GM12878 (cell line): ENCODE measurements around the gene KCNRG. TPM values are rescaled to one million over a fixed set of nuclear protein-coding genes. Genes with fewer than 3 reads are reported as not detected.

Experiments used
- ATAC-seq: fragments of 200-7000 bp; cut with Tn5 transposase; 3 replicates; pipeline ENCODE4 v1.9.1; 2020; ENCODE audit warnings: mild to moderate bottlenecking, moderate library complexity
- BruUV-seq: library from RNA; stranded (reverse); fragments of 400-500 nt; replicated peaks from 2 replicates; lab custom pipeline; 2021; lab: Mats Ljungman, UMichigan
- CTCF ChIA-PET: fragments of 300-600 bp; sonication (Branson Sonifier 250); formaldehyde crosslinking; extraction: SDS; loops from one replicate; lab custom pipeline; 2021; ENCODE audit warnings: inconsistent platforms; lab: Yijun Ruan, JAX
- POLR2A ChIA-PET: fragments of 350-600 bp; formaldehyde crosslinking; extraction: SDS; loops from one replicate; lab custom pipeline; 2021; ENCODE audit warnings: inconsistent platforms; lab: Charles Lee
- RAD21 ChIA-PET: fragments of 300-600 bp; sonication (Branson Sonifier 250); formaldehyde crosslinking; loops from one replicate; lab custom pipeline; 2023; ENCODE audit warnings: antibody characterized with exemption; ENCODE audit not compliant: unreplicated experiment; lab: Charles Lee
- SMC1A ChIA-PET: fragments of 300-600 bp; sonication (Branson Sonifier 250); formaldehyde crosslinking; loops from one replicate; lab custom pipeline; 2023; ENCODE audit not compliant: unreplicated experiment, uncharacterized antibody; lab: Charles Lee
- DNase-seq: peaks from one replicate; pipeline ENCODE4 v3.0.0-alpha.2; 2011; ENCODE audit warnings: low read depth, low spot score
- FAIRE-seq: peaks from 3 replicates; lab custom pipeline; 2011; peaks lifted over from hg19 to GRCh38; lab: Jason Lieb, UNC
- H2AFZ ChIP-seq: 2 replicates; pipeline ENCODE4 v1.6.0; 2011; ENCODE audit warnings: low read depth, low read length, control low read depth; ENCODE audit not compliant: control insufficient read depth
- H3K27ac ChIP-seq: 2 replicates; pipeline ENCODE4 v1.5.1; 2011; ENCODE audit warnings: control low read depth; ENCODE audit not compliant: control insufficient read depth, insufficient read depth
- H3K27me3 ChIP-seq, 2 experiments: replicated peaks in 1 of 2; 2 replicates each; pipeline versions ENCODE4 v1.6.0 to v1.6.1; 2011; ENCODE audit warnings: low read length in 1 of 2; ENCODE audit not compliant: control insufficient read depth in 2 of 2, insufficient read depth in 2 of 2
- H3K36me3 ChIP-seq, 2 experiments: 2 replicates each; pipeline ENCODE4 v1.5.1; 2011; ENCODE audit warnings: low read length in 1 of 2; ENCODE audit not compliant: control insufficient read depth in 2 of 2, insufficient read depth in 2 of 2
- H3K4me1 ChIP-seq: 2 replicates; pipeline ENCODE4 v1.6.1; 2011; ENCODE audit warnings: mild to moderate bottlenecking, low read length, moderate library complexity, mixed read lengths; ENCODE audit not compliant: control insufficient read depth, insufficient read depth
- H3K4me2 ChIP-seq: 2 replicates; pipeline ENCODE4 v1.6.0; 2011; ENCODE audit warnings: control low read depth; ENCODE audit not compliant: control insufficient read depth, insufficient read depth
- H3K4me3 ChIP-seq: fragments of 200-600 bp; sonication (generic); 2 replicates; pipeline ENCODE4 v1.5.1; 2016
- H3K79me2 ChIP-seq: 2 replicates; pipeline ENCODE4 v1.6.0; 2011; ENCODE audit warnings: low read length; ENCODE audit not compliant: control insufficient read depth, insufficient read depth
- H3K9ac ChIP-seq: 2 replicates; pipeline ENCODE4 v1.8.0; 2011; ENCODE audit warnings: low read length, control low read depth, mixed read lengths; ENCODE audit not compliant: control insufficient read depth, insufficient read depth
- H3K9me3 ChIP-seq: replicated peaks from 3 replicates; pipeline ENCODE4 v1.5.1; 2011; ENCODE audit warnings: mild to moderate bottlenecking, low read length; ENCODE audit not compliant: control insufficient read depth, insufficient read depth
- H4K20me1 ChIP-seq: 2 replicates; pipeline ENCODE4 v1.6.0; 2011; ENCODE audit not compliant: control insufficient read depth, insufficient read depth
- BACH1 ChIP-seq: fragments of 450-650 bp; IDR thresholded peaks from 2 replicates; pipeline ENCODE4 v1.6.1; 2017; ENCODE audit warnings: mild to moderate bottlenecking, borderline replicate concordance
- BCLAF1 ChIP-seq: fragments of 450-650 bp; IDR thresholded peaks from 2 replicates; pipeline ENCODE4 v1.6.1; 2017; ENCODE audit warnings: antibody characterized with exemption, mild to moderate bottlenecking, moderate library complexity
- CEBPB ChIP-seq, 2 experiments: fragments of 150-350 bp in 1 of 2; IDR thresholded peaks; 2 replicates each; pipeline ENCODE4 v1.6.1; 2012 to 2014; ENCODE audit warnings: low read depth in 2 of 2, low read length in 2 of 2, borderline replicate concordance in 1 of 2, inconsistent platforms in 1 of 2
- E4F1 ChIP-seq: fragments of 450-650 bp; IDR thresholded peaks from 2 replicates; pipeline ENCODE4 v1.6.1; 2018; ENCODE audit warnings: borderline replicate concordance, mild to moderate bottlenecking; ENCODE audit not compliant: partially characterized antibody
- ETV6 ChIP-seq, 2 experiments: fragments of 450-650 bp in 1 of 2; IDR thresholded peaks in 1 of 2; conservative IDR thresholded peaks in 1 of 2; 2 replicates each; pipeline ENCODE4 v1.6.1; 2014; ENCODE audit warnings: antibody characterized with exemption in 1 of 2, borderline replicate concordance in 1 of 2, low read depth in 1 of 2, mild to moderate bottlenecking in 1 of 2, moderate library complexity in 1 of 2
- EZH2 ChIP-seq: IDR thresholded peaks from 2 replicates; pipeline ENCODE4 v1.6.1; 2012; ENCODE audit warnings: low read depth, mild to moderate bottlenecking, control low read depth, inconsistent platforms, low read length, borderline replicate concordance; ENCODE audit not compliant: control insufficient read depth
- IKZF2 ChIP-seq, 2 experiments: fragments of 450-650 bp; IDR thresholded peaks; 2 replicates each; pipeline ENCODE4 v1.6.1; 2017; ENCODE audit warnings: mild to moderate bottlenecking in 2 of 2, moderate library complexity in 2 of 2
- LARP7 ChIP-seq: fragments of 450-650 bp; IDR thresholded peaks from 2 replicates; pipeline ENCODE4 v1.6.1; 2017; ENCODE audit warnings: mild to moderate bottlenecking
- MEF2A ChIP-seq: IDR thresholded peaks from 2 replicates; pipeline ENCODE4 v1.6.1; 2011; ENCODE audit warnings: low read depth, mild to moderate bottlenecking, low read length, moderate library complexity; ENCODE audit not compliant: insufficient read depth
- MEF2B ChIP-seq: fragments of 450-650 bp; IDR thresholded peaks from 2 replicates; pipeline ENCODE4 v1.6.1; 2018; ENCODE audit warnings: mild to moderate bottlenecking, moderate library complexity; ENCODE audit not compliant: partially characterized antibody, poor library complexity, severe bottlenecking
- POLR2A ChIP-seq: IDR thresholded peaks from 2 replicates; pipeline ENCODE4 v1.6.1; 2011; ENCODE audit warnings: low read depth, mild to moderate bottlenecking, low read length
- POLR2AphosphoS2 ChIP-seq: IDR thresholded peaks from 2 replicates; pipeline ENCODE4 v1.6.1; 2011; ENCODE audit warnings: low read depth, mild to moderate bottlenecking, low read length, improper control_type of control experiment, moderate library complexity
- RUNX3 ChIP-seq: IDR thresholded peaks from 2 replicates; pipeline ENCODE4 v1.6.1; 2012; ENCODE audit warnings: low read length, inconsistent platforms
- SMARCA5 ChIP-seq: fragments of 450-650 bp; IDR thresholded peaks from 2 replicates; pipeline ENCODE4 v1.6.1; 2017; ENCODE audit warnings: mild to moderate bottlenecking
- STAT3 ChIP-seq: IDR thresholded peaks from 2 replicates; pipeline ENCODE4 v1.6.1; 2011; ENCODE audit warnings: low read depth, low read length, improper control_type of control experiment
- ZBED1 ChIP-seq: IDR thresholded peaks from 2 replicates; pipeline ENCODE4 v1.6.1; 2016; ENCODE audit warnings: borderline replicate concordance
- ZNF24 ChIP-seq: fragments of 450-650 bp; IDR thresholded peaks from 2 replicates; pipeline ENCODE4 v1.6.1; 2017; ENCODE audit warnings: antibody characterized with exemption, mild to moderate bottlenecking
- WGBS: methylation state at CpG from one replicate; pipeline ENCODE4 v1.1.6; 2016; ENCODE audit warnings: low lambda C conversion rate; ENCODE audit not compliant: insufficient replicate concordance, insufficient coverage; ENCODE audit errors: missing lambda C conversion rate; 5-methylcytosine and 5-hydroxymethylcytosine counted together
- in situ Hi-C: fragments of 300-500 bp; cut with MboI; formaldehyde crosslinking; loops from 9 replicates; pipeline ENCODE4 v1.14.3; 2018; ENCODE audit warnings: mixed read lengths
- intact Hi-C: fragments of 100-400 bp; cut with micrococcal nuclease; formaldehyde crosslinking; loops from one replicate; pipeline ENCODE4 v1.14.2; 2022; ENCODE audit not compliant: unreplicated experiment
- polyA plus RNA-seq, 11 experiments: library from polyadenylated mRNA; depleted of rRNA in 4 of 11; unstranded in 6 of 11; stranded (reverse) in 5 of 11; fragments of >200 nt; fragmentation: Nextera tagmentation in 4 of 11; fragmentation: Illumina TruSeq in 1 of 11; extraction: Ambion mirVana in 4 of 11; extraction: Trizol in 1 of 11; gene quantifications; 1 replicate in 1 of 11; 2 replicates in 10 of 11; pipeline versions ENCODE4 v1.2.1 to v1.2.3, GENCODE V29; 2011 to 2016; ENCODE audit warnings: inconsistent platforms in 2 of 11, missing spikeins in 2 of 11, low read depth in 1 of 11
- total RNA-seq, 4 experiments: library from RNA; depleted of rRNA in 3 of 4; stranded (reverse); fragments of >200 nt in 3 of 4; fragmentation: Illumina TruSeq in 1 of 4; extraction: Trizol in 1 of 4; gene quantifications; 2 replicates each; pipeline versions ENCODE4 v1.2.1 to v1.2.3, GENCODE V29; 2013 to 2021

KCNRG gene
- total and polyA plus RNA-seq, 10 of the 15 experiments (the other 5 are each of a cell fraction or from before 2014, with no cell fraction given): 0.37 to 1.5 (median 0.58) TPM

GRCh38 chr13:49996951-49997895 lies 18.0 kb upstream of the KCNRG start, which contains the start of gene TRIM13:
Gene TRIM13 (plus strand): TSS chr13:49997042. CDS start chr13:50011941, 14,899 bp downstream.
- H3K9me3 ChIP-seq: no peaks in the 10 kb centered on the region
- ATAC-seq (peak; percentile 84), DNase-seq (peak; percentile 48), FAIRE-seq (peak; percentile 66)
- H3K4me1 ChIP-seq: peaks cover 12% of the 10 kb centered on the region
- H4K20me1 ChIP-seq: no peaks in the 10 kb centered on the region
- in situ Hi-C loops (loop anchor here (5.0 kb wide), 1 partner anchor 910 kb away; the partner anchor contains the start of gene RNASEH2B), intact Hi-C loops (loop anchor here (1.0 to 5.0 kb wide), 6 partner anchors 60 to 915 kb away; partner anchors contain the start of gene SPRYD7)
- ChIA-PET CTCF (interaction anchor here (0.6 to 6.4 kb wide), 30 partner anchors 9 to 1074 kb away, joined by 3 to 159 read pairs (median 4); partner anchors contain the start of genes KCNRG and SPRYD7), POLR2A (interaction anchor here (0.5 to 4.3 kb wide), 12 partner anchors 26 to 918 kb away, joined by 3 to 80 read pairs (median 4); partner anchors contain the start of gene SPRYD7), SMC1A (interaction anchor here (0.6 to 3.8 kb wide), 29 partner anchors 9 to 1078 kb away, joined by 3 to 38 read pairs (median 4); partner anchors contain the start of gene SPRYD7), RAD21 (interaction anchor here (0.6 to 6.5 kb wide), 35 partner anchors 9 to 917 kb away, joined by 3 to 175 read pairs (median 4); partner anchors contain the start of genes RNASEH2B and SPRYD7)
- peaks cover 0 to 9% of the 10 kb centered on the region in 2 experiments; a peak in 1 of 4 replicates for H3K36me3 ChIP-seq
- TSS peak; percentile 77 for BruUV-seq
- peak within 1 kb of the TSS; percentile 96 for H3K27ac ChIP-seq
- peak within 1 kb of the TSS; percentile 96 for H3K9ac ChIP-seq
- H3K79me2 ChIP-seq: peaks cover 35% of the 10 kb centered on the region
- peak within 1 kb of the TSS; percentile 98 for H3K4me2 ChIP-seq
- no peaks in the 10 kb centered on the region for H3K27me3 ChIP-seq
- H3K4me3 ChIP-seq: peak within 1 kb of the TSS; percentile 92
- peak within 1 kb of the TSS; percentile 81 for H2AFZ ChIP-seq
- WGBS: under 1% methylated on average over 43 of the region's 56 CpGs
- peak; percentile 39 for TF ChIP-seq RUNX3
- TF ChIP-seq STAT3: no peak
- peak; percentile 67 for TF ChIP-seq BACH1
- TF ChIP-seq EZH2: no peak
- peak; percentile 91 for TF ChIP-seq POLR2A
- TF ChIP-seq MEF2A: 0 out of 2 replicates have a peak, but pooled peaks have one; percentile 5
- peak; percentile 91 for TF ChIP-seq SMARCA5
- TF ChIP-seq E4F1: no peak
- TF ChIP-seq ETV6 (conservative IDR thresholded peaks at IDR 0.05 in 1 of 2, IDR thresholded peaks at IDR 0.05 in 1 of 2; ENCODE audit: borderline replicate concordance in 1 of 2, low read depth in 1 of 2): no peak
- TF ChIP-seq BCLAF1: no peak
- TF ChIP-seq ZNF24: peak; percentile 54; the same call in 1 of the 2 replicates
- peak; percentile 16 for TF ChIP-seq MEF2B
- TF ChIP-seq CEBPB (IDR thresholded peaks at IDR 0.05; ENCODE audit: borderline replicate concordance in 1 of 2, low read depth in 2 of 2, low read length in 2 of 2): no peak
- TF ChIP-seq LARP7: peak; percentile 87; the same call in 1 of the 2 replicates
- peak; percentile 56; the same call in 1 of the 2 replicates for TF ChIP-seq POLR2AphosphoS2
- TF ChIP-seq ZBED1: no peak
- peak; percentile 18 to 48; a peak in 3 of 4 replicates for TF ChIP-seq IKZF2 (IDR thresholded peaks at IDR 0.05)
